Liver (tissue), 3 donors: Measurements from ENCODE around the gene MGAT5.

Source experiments
- ATF3 ChIP-seq: IDR thresholded peaks from 2 replicates; pipeline ENCODE4 v1.6.1; 2016; ENCODE audit warnings: antibody characterized with exemption
- CTCF ChIP-seq: fragments of 150-350 bp; IDR thresholded peaks from 2 replicates; pipeline ENCODE4 v1.5.1; 2017; ENCODE audit warnings: improper control_type of control experiment, low read depth, low read length; ENCODE audit not compliant: missing input control
- HNF4G ChIP-seq: IDR thresholded peaks from 2 replicates; pipeline ENCODE4 v1.6.1; 2016; ENCODE audit warnings: antibody characterized with exemption
- NR2F2 ChIP-seq: IDR thresholded peaks from 2 replicates; pipeline ENCODE4 v1.6.1; 2016; ENCODE audit warnings: antibody characterized with exemption
- RAD21 ChIP-seq, 2 donors: IDR thresholded peaks; 2 replicates each; pipeline ENCODE4 v1.6.1; 2016; ENCODE audit warnings: antibody characterized with exemption in 2 of 2, mild to moderate bottlenecking in 2 of 2
- TAF1 ChIP-seq: conservative IDR thresholded peaks from 2 replicates; pipeline ENCODE4 v1.6.1; 2016; ENCODE audit warnings: antibody characterized with exemption, mild to moderate bottlenecking
- YY1 ChIP-seq: IDR thresholded peaks from 2 replicates; pipeline ENCODE4 v1.6.1; 2016; ENCODE audit warnings: antibody characterized with exemption, mild to moderate bottlenecking
- TF ChIP-seq, protein P1 (sequence below): IDR thresholded peaks from 2 replicates; pipeline ENCODE4 v1.6.1; 2016; ENCODE audit warnings: antibody characterized with exemption
- TF ChIP-seq, protein P2 (sequence below): IDR thresholded peaks from 2 replicates; pipeline ENCODE4 v1.6.1; 2016; ENCODE audit warnings: antibody characterized with exemption
- TF ChIP-seq, protein P3 (sequence below): IDR thresholded peaks from 2 replicates; pipeline ENCODE4 v1.6.1; 2016; ENCODE audit warnings: antibody characterized with exemption, mild to moderate bottlenecking
- donor health status: healthy.
- donor health status: healthy.

- TF ChIP-seq CTCF (no peak), HNF4G (no peak), NR2F2 (no peak), TAF1 (no peak), RAD21 (IDR thresholded peaks at IDR 0.05) (no peak), ATF3 (no peak), YY1 (no peak)
- TF ChIP-seq, protein P1, sequence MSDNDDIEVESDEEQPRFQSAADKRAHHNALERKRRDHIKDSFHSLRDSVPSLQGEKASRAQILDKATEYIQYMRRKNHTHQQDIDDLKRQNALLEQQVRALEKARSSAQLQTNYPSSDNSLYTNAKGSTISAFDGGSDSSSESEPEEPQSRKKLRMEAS = no peak
- TF ChIP-seq, protein P2, sequence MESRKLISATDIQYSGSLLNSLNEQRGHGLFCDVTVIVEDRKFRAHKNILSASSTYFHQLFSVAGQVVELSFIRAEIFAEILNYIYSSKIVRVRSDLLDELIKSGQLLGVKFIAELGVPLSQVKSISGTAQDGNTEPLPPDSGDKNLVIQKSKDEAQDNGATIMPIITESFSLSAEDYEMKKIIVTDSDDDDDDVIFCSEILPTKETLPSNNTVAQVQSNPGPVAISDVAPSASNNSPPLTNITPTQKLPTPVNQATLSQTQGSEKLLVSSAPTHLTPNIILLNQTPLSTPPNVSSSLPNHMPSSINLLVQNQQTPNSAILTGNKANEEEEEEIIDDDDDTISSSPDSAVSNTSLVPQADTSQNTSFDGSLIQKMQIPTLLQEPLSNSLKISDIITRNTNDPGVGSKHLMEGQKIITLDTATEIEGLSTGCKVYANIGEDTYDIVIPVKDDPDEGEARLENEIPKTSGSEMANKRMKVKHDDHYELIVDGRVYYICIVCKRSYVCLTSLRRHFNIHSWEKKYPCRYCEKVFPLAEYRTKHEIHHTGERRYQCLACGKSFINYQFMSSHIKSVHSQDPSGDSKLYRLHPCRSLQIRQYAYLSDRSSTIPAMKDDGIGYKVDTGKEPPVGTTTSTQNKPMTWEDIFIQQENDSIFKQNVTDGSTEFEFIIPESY = no peak
- TF ChIP-seq, protein P3, sequence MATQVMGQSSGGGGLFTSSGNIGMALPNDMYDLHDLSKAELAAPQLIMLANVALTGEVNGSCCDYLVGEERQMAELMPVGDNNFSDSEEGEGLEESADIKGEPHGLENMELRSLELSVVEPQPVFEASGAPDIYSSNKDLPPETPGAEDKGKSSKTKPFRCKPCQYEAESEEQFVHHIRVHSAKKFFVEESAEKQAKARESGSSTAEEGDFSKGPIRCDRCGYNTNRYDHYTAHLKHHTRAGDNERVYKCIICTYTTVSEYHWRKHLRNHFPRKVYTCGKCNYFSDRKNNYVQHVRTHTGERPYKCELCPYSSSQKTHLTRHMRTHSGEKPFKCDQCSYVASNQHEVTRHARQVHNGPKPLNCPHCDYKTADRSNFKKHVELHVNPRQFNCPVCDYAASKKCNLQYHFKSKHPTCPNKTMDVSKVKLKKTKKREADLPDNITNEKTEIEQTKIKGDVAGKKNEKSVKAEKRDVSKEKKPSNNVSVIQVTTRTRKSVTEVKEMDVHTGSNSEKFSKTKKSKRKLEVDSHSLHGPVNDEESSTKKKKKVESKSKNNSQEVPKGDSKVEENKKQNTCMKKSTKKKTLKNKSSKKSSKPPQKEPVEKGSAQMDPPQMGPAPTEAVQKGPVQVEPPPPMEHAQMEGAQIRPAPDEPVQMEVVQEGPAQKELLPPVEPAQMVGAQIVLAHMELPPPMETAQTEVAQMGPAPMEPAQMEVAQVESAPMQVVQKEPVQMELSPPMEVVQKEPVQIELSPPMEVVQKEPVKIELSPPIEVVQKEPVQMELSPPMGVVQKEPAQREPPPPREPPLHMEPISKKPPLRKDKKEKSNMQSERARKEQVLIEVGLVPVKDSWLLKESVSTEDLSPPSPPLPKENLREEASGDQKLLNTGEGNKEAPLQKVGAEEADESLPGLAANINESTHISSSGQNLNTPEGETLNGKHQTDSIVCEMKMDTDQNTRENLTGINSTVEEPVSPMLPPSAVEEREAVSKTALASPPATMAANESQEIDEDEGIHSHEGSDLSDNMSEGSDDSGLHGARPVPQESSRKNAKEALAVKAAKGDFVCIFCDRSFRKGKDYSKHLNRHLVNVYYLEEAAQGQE = no peak
These were observed 81.7 kb downstream of the MGAT5 start for GRCh38 chr2:134335601-134336000.
